NCI-H345 treated with DMSO at 0.1 percent for 48 hours (cell line): Measurements from ENCODE around the gene CABCOCO1.

Experiments used
- DNase-seq: peaks from one replicate; lab custom pipeline; 2025; ENCODE audit not compliant: unreplicated experiment; lab: John Stamatoyannopoulos, UW

Gene CABCOCO1

GRCh38 chr10:61752111-61753011, 89.6 kb downstream of the CABCOCO1 start:
- no peak for DNase-seq

DNA sequence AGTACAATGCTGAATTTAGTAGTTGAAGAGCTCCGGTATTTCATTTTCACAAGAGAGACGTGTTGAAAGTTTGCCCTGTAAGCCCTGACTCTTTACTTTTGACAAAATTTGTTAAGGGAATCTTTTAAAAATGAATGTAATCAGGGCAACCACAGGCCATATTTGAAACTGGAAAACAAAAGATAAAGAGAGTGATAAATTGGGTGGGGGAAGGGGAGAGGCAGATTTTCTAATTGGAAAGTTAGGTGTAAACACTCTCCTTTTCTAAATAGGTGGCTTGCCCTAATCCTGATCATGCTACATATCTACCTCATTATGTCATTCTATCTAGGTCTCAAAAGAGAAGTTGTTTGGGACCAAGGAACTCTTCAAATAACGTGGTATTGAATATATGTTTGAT, 90.7 kb downstream of the CABCOCO1 start:
- DNase-seq = no peak

DNA sequence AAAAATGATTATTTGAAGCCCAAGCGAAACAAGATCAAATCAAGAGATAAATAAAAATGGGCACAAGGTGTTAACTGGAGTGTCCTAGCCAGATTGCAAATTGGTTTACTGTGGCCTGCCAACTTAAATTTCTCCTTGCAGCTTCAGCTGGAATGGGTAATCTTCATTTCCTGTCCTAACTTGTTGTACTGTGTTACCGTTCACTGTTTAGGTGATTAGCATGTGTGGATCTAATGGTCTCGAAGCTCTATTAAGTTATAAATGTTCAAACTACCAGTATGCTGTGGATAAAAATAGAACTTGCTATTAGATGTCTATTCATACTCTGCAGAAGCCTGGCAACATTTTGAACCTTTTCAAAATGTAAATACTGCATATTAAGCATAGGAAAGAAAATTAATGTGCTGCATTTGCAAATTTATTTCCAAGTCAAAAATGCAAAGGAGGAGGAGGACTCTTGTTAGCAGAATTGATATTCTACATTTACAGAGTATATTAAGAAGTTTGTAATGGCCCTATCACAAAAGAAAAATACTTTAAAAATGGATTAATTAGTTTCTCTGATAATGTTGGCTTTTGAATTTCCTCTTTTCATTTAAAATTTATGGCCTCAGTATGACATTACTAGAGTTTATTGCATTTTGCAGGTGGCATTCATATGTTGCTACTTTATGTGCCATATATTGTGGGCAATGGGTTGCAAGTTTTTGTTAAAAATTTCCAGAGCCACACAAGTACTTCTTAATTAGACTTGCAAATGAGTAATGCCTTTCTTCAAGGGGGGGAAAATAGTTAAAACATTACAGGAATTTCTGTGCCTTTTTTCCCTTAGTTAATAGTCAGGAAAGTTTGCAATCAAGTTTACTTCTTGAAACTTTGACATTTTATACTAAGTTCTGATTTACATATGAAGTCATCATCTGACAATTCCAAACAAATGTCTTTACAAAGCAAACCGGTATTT, 92.1 kb downstream of the CABCOCO1 start:
- no peak for DNase-seq

GRCh38 chr10:61757001-61757400, 94.3 kb downstream of the CABCOCO1 start:
- no peak for DNase-seq

- no peak for DNase-seq
Measured at GRCh38 chr10:61757525-61758397, 95.0 kb downstream of the CABCOCO1 start.

GRCh38 chr10:61758433-61758832, 95.7 kb downstream of the CABCOCO1 start:
- no peak for DNase-seq

GRCh38 chr10:61759751-61760150, 97.0 kb downstream of the CABCOCO1 start:
- no peak for DNase-seq

DNA sequence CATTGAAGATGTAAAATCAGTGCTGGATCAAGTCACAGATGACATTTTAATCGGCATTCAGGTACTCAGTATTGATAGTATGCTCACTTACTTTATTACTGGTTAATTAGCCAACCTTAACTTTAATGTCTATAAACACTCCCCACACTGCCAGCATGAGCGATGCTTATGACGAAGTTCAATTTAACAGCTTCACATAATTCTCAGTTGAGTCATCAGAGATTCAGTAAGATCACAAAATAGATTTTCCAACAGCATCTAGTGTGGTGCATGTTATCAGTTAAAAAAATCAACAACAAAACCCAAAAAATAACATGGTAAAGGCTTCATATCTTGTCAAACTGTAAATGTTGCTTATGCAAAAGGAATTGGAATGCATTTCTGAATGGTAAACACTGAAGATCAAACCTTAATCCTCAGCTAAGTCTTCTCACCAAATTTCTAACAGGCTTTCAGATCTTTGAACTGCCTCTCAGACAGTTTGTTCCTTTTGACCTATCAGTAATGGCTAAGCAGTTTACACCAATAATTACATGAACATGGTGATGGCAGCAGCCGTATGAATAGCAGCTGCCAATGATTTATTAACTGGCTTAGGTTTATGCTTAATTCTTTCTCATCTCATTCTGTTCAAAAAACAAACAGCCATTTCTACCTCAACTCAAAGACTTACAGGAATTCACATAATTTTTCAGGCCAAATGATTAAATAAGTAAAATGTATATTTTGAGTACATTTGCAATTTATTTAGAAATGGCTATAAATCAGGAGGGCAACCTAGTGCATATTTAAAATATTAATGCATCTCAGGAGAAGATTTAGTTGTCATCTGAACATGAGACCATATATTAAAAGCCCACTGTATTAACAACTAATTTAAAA, 98.5 kb downstream of the CABCOCO1 start:
- DNase-seq = no peak

- DNase-seq = no peak
Measured at GRCh38 chr10:61761825-61762217, 99.1 kb downstream of the CABCOCO1 start.

- DNase-seq = no peak
Measured at GRCh38 chr10:61763778-61764177, 101.0 kb downstream of the CABCOCO1 start.

DNA sequence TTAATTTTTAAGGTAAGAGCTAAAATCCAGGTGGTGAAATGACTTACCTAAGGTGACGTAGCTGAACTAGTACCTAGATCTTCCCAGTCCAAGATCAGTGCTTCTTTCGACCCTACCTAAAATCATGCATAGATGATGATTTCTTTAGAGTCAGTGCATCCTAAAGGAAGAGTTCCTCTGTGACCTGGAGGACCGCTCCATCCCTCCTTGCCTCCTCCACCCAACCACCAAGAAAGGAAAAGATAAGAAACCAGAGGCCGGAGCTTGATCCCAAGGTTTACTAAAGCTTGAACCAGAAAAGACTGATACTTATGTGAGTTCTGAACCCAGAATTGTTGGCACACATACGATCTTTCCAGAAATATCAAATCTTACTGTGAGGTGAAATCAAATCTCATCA, 101.8 kb downstream of the CABCOCO1 start:
- no peak for DNase-seq

- no peak for DNase-seq
Measured at GRCh38 chr10:61765176-61766087, 102.7 kb downstream of the CABCOCO1 start.

DNA sequence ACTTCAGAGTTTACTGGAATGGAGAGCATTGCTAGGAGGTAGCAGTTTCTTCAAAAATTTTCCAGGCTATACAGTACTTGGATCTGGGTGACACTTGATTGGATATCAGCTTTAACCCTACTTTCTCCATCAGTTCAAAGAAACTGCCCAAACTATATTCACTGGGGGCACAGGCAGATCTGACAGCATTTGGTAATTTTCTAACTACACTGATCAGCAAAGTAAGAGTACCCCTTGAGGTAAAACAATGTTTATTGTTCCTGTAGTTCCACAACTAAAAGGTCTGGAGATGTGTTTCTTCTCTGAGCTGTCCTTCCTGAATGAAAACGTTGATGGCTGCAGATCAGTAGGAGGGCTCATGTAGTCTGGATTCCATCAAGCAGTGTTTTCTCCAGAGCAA, 104.2 kb downstream of the CABCOCO1 start:
- no peak for DNase-seq

- DNase-seq = no peak
Measured at GRCh38 chr10:61774031-61774430, 111.3 kb downstream of the CABCOCO1 start.

- DNase-seq = no peak
Measured at GRCh38 chr10:61775111-61775510, 112.4 kb downstream of the CABCOCO1 start.

DNA sequence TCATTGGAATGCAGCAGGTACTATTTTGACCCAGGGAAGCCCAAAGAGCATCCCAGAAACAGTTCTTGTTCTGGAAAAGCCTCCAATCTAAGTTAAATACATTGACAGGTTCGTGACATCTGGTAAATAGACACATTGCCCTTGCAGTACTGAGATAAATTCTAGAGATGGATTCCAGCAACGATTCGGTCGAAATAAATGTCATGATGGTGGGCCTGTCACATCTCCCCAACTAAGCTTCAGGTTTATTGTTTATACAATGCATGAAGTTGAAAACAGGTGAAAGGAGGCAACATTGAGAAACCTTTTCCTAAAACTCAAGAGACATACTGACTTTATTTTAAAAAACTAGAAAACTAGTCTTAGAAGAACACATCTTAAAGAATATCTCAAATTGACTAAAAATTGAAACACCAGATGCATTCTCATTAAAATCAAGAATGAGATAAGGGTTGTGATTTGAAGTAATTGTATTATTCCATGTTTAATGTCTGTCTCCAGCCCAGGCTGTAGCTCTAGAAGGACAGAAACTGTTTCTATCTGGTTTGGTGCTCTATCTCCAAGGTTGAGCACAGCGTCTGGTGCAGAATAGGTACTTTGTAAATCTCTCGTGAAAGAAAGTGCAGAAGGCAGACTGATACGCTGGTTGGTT, 114.0 kb downstream of the CABCOCO1 start:
- DNase-seq = no peak

- DNase-seq = no peak
Measured at GRCh38 chr10:61778137-61778536, 115.4 kb downstream of the CABCOCO1 start.

DNA sequence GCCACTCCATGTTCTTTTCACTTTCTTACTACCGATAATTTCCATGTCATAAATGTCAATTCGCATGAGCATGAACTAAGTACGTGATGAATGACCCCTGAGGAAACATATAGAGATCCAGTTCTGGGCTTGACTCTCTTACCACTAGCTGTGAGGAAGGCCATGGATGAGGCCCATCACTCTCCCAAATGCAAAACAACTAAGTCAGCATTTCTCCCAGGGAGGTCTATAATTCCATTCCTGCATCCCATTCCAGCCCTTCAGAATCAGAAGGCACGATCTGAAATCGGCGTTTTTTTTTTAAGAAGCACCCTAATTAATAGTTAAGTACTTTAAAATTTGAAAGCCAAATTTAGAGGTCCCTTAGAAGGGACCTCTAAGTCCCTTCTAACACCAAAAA, 116.5 kb downstream of the CABCOCO1 start:
- DNase-seq = no peak
